Bone marrow (tissue), 2 donors: ENCODE measurements around the gene PRM1.

Experiments used
- DNase-seq, 2 donors: peaks; one replicate each; lab custom pipeline; 2025; lab: John Stamatoyannopoulos, UW

PRM1 gene

GRCh38 chr16:11253995-11254912 is 26.9 kb downstream of the PRM1 start:
- DNase-seq = no peak

DNA sequence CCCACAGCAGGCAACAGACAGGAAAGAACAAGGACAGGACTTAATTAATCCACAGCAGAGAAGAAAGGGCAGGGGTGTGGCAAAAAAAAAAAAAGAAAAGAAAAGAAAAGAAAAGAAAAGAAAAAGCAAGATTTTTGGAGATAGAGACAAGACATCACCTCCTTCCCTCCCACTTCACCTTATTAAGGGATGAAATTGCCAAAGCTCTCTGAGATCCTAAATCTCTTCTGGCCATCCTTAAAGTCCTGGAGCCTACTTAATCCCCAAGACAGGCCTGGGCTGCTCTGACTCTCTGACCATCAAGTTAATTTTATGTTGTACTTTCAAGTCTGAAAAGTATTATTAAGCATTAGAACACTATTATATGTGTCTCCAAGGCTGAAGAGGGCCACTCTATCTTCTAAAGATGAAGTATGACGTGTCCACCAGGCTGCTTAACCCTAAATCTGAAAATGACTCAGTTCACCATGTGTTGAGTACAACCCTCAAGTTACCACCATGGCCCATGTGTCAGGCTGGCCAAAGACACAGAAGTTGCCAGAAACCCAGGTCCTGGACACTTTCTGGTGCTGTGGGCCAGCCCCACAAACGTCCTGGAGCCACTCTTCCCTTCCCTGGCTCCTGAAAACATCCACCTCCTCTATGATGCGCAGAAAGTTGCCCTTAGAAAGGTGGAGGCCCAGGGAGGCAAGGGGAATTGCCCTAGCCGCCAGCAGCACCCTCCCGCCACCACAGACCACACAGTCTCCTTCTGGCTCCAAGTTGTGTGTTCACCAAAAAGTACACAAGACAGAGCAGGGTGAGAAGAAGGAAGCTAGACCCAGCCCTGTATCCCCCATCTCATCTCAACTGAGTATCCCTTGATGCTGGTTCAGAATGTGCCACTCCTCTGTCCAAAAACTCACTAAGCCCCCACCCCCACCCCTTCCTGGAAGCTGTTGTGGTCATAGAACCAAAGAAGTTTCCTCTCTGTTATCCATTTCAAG is 27.8 kb downstream of the PRM1 start:
- no peak for DNase-seq

- no peak for DNase-seq
Measured at GRCh38 chr16:11252482-11252931, 28.6 kb downstream of the PRM1 start.

- DNase-seq = peak; percentile 28 to 41
Measured at GRCh38 chr16:11251525-11252481, 29.3 kb downstream of the PRM1 start.

- DNase-seq = no peak
Measured at GRCh38 chr16:11250786-11251524, 30.2 kb downstream of the PRM1 start.

DNA sequence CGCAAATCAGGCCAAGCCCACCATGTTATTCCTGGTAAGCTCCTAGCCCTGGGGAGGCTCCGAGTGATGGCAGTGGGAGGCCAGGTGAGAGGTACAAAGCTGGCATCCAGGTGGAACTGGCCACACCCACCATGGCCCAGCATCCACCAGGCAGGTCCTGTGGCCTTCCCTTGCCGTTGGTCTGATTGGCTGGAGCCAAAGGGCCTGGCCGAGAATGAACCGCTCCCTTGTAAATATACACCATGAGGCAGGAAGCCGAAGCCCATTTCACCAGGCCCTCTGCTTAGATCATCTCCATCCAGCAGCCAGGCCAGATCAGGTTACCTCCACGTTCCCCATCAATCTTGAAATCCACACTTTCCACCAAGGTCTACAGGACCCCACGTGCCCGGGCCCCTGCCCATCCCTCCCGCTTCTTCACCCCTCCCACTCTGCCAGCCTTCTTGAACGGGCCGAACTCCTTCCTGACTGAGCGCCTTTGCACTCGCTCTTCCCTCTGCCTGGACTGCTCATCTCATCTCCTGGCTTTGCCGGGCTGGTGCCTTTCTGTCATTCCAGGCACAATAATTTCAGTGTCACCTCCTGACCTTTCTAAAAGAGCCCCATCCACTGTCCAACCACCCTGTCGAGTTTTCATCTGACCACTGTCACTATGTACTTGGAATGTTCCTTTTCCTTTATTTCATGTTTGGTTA is 30.9 kb downstream of the PRM1 start:
- no peak for DNase-seq

- DNase-seq = no peak
Measured at GRCh38 chr16:11249233-11250061, 31.7 kb downstream of the PRM1 start.

DNA sequence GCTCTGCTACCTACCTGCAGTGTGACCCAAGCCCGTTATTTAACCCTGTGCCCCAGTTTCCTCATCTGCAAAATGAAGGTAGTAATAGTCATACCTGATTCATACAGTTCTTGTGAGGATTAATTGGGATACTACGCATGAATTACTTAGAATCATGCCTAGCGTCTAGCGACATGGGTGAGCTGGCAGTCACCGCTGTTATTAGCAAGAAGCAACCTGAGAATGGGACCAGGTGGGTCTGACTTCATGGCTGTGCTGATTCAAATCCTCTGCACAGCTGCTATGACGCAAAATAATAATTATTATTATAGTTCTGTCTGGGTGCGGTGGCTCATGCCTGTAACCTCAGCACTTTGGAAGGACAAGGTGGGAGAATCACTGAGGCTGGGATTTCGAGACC is 33.0 kb downstream of the PRM1 start:
- no peak for DNase-seq

DNA sequence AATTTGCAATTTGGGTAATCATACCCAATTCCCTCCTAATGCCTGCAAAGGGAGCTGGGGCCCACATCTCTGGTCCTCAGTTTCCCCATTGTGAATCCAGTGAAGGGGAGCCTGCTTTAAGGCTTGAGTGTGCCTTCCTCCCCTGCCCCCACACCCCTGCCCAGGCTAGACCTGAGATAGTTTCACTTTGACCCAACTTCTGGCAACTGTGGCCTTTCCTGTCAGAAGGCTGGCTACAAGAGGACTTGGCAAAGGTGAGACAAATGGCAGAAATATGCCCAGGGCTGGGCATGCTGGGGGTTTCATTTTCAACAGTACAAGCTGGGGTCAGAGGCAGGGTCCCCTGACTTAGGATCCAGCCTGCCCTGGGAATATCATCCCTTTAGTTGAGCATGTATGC is 35.1 kb downstream of the PRM1 start:
- DNase-seq = no peak

GRCh38 chr16:11245222-11245737 is 35.9 kb downstream of the PRM1 start:
- no peak for DNase-seq

DNA sequence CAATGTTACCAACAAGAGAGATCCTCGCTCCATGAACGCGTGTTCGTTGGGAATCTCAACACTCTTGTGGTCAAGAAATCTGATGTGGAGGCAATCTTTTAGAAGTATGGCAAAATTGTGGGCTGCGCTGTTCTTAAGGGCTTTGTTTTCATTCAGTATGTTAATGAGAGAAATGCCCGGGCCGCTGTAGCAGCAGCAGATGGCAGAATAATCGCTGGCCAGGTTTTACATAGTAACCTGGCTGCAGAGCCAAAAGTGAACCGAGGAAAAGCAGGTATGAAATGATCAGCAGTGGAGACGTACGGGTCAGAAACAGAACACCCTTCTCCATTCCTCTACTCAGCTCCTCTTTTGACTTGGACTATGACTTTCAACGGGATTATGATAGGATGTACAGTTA is 38.5 kb downstream of the PRM1 start:
- DNase-seq = no peak

- DNase-seq = no peak
Measured at GRCh38 chr16:11241480-11242204, 39.5 kb downstream of the PRM1 start.

DNA sequence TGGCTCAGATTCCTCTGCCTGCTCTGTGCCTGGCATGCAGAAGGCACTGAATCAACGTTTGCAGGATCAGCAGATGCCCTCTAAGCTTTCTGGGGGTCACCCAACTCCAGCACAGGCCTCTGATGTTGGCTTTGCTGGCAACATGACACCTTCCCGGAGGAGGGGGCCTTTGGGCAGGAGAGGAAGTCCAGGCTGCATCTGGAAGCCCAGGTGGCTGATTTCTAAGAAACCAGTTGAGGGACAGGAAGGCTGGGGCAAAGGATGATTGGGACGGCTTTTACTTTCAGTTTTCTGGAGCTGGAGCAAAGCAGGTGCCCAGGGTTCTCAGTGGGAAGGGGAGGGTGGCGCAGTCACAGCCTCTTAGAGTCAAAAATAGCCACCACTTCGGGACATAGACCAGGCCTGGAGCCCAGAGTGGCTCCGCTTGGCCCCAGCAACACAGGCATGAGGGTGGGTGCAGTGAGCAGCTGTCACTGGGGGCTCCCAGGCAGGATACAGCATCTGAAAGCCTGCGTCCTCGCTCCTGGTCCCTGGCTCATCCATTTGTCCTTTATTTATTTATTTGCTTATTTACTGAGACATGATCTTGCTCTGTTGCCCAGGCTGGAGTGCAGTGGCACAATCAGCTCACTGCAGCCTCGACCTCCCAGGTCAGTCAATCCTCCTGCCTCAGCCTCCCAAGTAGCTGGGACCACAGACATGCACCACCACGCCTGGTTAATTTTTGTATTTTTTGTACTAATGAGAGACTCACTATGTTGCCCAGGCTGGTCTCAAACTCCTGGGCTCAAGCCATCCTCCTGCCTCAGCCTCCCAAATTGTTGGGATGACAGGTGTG is 40.3 kb downstream of the PRM1 start:
- peak in 1 of 2 donors; percentile 56 for DNase-seq

DNA sequence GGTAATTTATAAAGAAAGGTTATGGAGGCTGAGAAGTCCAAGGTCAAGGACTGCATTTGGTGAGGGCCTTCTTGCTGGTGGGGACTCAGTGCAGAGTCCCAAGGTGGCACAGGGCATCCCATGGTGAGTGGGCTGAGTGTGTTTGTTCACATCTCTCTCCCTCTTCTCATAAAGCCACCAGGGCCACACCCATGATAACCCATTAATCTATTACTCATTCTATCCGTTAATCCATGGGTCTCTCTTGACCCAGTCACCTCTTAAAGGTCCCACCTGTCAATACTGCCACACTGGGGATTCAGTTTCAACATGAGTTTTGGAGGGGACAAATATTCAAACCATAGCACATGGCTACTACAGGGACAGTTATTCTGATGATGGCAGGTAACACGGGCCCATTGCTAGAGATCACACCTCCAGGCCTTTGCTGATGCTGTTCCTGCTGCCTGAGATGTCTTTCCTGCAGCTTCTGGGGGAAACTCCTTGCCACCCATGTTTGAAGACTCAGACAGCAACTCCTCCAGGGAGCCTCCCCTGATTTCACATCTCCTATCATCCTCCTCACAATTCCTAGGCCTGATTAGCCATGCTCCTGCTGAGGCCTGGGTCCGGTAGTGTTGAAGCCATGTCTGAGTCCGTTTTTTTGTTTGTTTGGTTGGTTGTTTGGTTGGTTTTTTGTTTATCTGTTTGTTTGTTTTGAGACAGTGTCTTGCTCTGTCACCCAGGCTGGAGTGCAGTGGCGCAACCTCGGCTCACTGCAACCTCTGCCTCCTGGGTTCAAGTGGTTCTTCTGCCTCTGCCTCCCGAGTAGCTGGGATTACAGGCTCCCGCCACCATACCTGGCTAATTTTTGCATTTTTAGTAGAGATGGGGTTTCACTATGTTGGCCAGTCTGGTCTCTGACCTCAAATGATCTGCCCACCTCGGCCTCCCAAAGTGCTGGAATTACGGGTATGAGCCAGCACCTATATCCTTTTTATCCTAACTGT is 41.2 kb downstream of the PRM1 start:
- no peak for DNase-seq

GRCh38 chr16:11238272-11239202 is 42.6 kb downstream of the PRM1 start:
- DNase-seq = no peak
